GM19239 (cell line): Measurements from ENCODE around the gene CHRNA4.

Source experiments
- DNase-seq: peaks from one replicate; pipeline ENCODE4 v3.0.0; 2011; ENCODE audit warnings: low spot score; ENCODE audit not compliant: insufficient read length
- FAIRE-seq: peaks from 2 replicates; lab custom pipeline; 2011; peaks lifted over from hg19 to GRCh38; lab: Jason Lieb, UNC

Gene CHRNA4

DNA sequence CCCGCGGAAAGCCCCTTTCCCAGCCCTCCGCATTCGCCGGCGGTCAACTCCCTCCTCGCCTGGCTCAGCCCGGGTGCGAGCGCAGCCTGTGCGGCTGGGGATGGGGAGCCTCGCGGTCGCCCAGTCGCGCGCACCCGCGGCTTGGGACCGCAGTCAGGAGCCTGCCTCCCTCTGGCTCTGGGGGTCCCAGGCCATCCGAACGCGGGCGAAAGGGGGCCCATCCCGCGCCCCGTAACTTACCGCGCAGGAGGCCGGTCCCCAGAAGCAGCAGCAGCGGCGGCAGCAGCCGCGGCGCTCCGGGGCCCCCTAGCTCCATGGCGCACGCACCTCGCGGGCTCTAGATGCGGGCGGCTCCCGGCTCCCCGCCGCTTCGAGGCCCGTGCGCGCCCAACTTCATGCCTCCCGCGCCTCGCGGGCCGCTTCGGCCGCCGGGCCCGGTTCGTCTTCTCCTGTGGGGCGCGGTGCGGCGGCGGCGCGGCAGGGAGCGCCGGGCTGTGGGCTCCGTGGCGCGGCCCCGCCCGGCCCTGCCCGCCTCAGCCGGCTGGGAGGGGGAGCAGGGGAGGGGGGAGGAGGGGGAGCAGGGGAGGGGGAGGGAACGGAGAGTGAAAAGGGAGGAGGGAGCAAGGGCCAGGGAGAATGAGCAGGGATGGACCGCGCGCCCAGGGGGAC, at the start of gene CHRNA4:
TSS of gene CHRNA4 (minus strand) at position 500 of the 669 bp plus-strand sequence. CDS start at position 316, 184 bp downstream.
- FAIRE-seq (no peak), DNase-seq (no peak)

DNA sequence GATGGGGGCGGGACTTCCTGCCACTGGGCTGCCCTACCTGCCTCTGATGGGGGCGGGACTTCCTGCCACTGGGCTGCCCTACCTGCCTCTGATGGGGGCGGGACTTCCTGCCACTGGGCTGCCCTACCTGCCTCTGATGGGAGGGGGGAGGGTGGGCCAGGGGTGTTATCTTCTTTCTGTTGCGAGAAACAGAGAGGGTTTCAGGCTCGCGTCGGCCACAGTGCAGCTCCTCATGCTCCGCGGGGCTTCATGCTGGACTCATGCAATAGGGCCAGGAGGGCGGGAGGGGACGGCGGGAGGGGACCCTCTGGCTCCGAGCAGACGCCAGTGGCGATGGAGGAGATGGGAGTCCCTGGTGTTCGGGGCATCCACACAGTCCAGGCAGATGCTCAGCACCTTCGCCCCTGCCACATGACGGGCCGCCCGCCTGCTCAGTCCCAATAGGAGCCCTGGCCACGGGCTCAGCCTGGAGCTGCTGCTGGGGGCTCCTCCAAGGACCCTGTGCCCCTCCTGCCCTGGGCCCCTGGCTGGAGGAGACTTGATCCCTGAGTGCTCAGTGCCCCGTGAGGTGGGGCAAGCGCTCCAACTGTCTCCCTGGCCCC, 48.8 kb upstream of the CHRNA4 start:
- FAIRE-seq (no peak), DNase-seq (no peak)

DNA sequence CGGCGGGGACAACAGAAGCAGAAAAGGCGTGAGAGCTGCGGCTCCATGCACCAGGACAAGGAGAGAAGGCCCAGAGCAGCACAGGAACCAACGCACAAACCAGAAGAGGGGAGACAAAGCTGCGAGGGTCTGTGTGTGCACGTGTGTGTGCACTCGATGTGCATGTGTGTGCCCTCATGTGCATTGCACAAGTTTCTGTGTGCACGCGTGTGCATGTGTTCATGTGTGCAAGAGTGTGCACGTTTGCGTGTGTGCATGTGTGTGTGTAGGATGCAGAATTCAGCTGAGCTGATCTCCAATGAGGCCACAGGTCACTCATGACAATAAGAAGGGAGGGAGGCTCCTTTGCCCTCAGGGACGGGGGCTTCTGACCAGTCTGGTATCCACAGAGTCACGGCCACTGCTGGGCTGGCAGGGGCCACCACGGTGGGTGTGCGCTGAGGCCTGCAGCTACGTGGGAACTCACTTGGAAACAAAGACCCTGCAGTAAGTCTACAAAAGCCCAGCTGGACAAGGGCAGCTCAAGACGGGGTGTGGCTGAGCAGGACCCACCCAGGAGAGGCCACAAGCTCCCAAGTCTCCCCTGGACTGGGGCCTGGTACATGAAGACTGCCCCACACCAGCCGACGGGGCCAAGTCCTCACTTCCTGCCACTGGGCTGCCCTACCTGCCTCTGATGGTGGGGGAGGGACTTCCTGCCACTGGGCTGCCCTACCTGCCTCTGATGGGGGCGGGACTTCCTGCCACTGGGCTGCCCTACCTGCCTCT, 48.1 kb upstream of the CHRNA4 start:
- DNase-seq = no peak
- no peak for FAIRE-seq

DNA sequence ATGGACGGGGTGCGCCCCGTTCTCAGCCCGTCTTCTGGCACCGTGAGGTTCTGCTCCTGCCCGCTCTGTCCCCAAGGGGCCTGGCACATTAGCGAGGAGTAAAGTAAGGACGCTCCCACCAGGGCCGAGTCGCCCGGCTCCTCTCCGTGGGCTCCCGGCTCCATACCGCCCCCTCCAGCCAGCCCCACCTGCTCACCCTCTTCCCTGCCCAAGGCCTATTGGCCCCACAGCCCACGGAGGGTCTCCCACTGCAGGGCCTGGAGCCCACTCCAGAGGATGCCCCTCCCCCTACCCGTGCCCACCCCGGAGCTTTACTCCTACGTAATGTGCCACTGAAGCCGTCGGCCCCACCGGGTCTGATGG, 47.5 kb upstream of the CHRNA4 start:
- no peak for FAIRE-seq
- no peak for DNase-seq

DNA sequence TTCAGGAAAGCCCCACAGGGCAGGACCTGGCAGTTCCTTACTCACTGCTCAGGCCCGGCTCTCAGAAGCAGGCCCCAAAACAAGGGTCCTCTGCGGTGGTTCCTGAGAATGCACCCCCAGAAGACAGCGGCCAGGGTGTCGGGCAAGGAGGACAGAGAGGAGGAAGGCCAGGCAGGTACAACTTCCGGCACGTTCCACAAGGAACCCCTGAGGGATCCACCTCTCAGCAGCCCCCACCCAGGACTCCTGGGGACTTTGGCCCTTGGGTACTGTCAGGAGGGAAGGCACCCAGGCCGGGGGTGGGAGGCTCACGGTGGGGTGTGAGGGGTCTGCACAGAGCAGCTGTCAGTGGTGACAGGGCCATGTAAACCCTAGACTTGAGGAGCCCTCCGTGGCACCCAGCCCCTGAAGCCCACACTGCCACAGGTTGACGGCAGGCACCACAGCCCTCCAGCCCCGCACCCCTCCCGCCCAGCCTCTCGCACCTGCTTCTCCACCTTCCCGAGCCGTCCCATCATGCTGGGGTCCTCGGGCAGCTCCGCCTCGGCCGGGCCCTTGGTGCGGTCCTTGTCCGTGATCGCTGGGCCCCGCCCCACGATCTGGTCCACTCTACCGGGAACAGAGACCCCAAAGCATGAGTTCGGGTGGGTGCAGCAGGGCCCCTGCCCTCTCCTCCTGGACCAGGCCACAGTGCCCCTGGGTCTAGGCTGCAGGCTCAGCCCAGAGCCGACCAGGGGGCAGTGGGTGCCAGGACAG, 47.0 kb upstream of the CHRNA4 start:
- FAIRE-seq = no peak
- no peak for DNase-seq

DNA sequence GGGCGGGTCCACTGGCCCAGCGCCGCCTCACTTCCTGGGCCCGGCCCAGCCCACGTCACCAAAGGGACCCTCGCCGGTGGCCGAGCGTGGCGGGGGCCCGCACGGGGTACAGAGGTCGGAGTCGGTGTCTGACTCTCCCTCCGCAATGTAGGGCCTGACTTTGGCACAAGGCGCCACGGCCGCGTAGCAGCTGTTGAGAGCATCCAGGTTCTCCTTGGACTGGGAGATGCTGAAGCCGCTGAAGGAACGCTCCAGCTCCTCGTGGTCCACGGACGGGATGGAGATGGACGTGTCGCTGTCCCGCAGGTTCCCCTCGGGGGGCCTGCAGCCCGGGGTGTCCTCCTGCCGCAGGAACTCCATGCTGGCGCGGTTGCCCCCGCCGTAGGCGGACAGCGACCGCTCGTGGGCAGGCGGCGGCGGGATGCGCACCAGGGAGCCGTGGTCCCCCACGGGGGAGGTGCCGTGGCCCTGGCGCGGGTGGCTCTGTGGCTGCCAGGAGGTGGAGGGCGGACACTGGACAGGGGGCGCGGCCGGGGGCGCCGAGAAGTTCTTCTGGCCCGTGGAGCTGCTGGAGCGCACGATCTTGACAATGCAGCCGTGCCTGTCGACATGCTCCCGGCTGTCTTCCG, 45.6 kb upstream of the CHRNA4 start:
- DNase-seq = no peak
- FAIRE-seq = no peak

DNA sequence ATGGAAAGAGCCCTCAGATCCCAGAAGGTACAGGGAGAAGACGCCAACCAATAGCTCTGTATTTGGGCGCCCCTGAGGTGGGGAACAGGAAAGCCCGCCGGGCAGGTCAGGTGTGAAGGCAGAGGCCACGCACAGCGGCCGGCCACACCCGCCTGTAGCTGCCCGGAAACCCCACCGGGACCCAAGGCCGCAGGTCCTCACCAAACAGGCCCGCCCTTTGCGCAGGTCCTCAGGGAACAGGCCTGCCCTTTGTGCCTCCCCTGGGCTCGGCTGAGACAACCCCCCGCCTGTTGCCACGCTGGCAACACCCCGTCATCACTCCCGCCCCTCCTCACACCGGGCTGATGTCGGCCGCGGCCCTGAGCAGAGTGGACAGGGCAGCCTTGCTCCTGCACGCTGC, 44.9 kb upstream of the CHRNA4 start:
- DNase-seq = no peak
- no peak for FAIRE-seq

DNA sequence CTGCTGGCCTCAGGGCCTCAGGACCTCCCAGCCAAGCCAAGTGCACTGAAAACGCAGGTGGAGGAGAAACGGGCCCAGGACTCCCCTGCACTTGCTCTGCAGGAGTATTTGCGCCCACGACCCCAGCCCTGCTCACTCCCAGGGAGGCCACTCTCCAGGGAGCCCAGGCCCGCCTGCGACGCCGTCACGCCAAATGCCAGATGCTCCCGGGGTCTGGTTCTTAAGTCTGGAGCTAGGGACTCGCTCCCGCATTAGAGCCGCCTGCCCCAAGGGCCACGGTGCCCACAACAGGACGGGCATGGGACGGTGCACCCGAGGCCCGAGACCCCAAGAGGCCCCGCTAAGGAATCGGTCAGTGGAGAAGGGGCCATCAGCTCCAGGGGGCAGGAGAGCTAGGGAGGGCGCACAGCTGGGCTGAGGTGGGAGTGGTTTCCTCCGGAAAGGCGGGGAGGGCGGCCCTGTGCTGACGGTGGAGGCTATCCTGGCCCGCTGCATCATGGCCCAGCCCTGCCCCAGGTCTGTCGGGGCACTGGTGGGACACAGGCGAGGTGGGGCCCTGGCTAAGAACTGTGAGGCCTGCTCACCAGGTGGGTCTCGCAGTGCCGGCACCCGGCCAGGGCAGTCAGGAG, 44.1 kb upstream of the CHRNA4 start:
- DNase-seq (no peak), FAIRE-seq (no peak)

DNA sequence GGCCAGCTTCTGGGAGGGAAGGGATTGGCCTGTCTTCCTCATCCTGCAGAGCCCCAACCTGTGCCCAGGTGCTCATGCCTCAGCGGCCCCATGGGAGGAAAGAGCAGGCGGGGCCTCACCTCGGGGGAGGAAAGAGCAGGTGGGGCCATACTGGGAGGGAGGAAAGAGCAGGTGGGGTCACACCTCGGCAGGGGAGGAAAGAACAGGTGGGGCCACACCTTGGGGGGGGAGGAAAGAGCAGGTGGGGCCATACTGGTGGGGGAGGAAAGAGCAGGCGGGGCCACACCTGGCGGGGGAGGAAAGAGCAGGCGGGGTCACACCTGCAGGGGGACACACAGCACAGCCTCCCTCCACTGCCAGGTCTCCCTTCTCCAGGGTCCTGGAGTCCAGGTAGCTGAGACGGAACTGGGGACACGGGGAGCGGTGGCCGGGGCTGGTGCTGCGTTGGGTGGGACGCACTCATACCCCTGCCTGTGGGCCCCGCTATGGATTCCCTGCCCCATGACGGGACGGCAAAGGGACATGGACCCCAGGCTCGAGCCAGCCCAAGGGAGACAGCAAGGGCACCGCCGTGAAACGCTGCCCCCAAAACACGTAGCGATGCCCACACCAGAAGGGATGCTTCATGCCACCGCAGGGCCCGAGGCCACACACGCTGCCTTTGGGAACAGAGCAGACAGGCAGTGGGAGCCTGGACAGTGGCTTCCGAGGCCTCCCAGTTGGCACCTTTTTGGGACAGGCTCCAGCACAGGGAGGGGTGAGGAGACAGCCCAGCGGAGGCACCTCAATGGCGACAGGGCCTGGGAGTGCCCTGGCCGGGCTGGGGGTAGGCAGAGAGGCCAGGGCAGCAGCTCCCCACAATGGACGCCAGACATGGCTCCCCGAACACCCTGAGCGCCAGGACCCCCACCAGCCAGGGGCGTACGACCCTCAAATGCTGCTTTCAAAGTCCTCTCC, 43.3 kb upstream of the CHRNA4 start:
- no peak for DNase-seq
- FAIRE-seq = no peak

DNA sequence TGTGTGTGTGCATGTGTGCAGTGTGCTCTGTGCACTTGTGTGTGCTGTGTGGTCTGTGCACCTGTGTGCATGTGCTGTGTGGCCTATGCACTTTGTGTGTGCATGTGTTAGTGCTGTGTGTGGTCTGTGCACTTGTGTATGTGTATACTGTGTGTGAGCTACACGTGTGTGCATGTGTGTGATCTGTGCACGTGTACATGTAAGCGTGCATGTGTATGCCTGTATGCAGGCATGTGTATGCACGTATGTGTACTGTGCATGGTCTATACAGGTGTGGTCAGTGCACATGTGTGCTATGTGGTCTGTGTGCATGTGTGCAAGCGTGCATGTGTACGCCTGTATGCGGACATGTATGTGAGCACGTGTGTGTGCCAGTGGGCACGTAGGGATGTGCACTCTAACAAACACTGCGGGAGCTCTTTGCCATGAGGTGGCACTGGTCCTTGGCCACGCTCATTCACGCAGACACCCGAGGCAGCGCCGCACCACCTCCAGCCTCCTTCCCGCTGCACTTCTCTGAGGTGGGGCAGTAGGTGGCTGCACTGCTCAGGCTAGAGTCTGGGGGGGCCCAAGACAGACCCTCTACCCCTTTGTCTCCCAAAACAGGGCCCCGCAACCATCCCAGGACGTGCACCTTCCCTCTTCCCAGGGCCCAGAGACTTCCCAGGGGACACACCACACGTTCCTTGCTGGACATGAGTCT, 42.4 kb upstream of the CHRNA4 start:
- DNase-seq (no peak), FAIRE-seq (no peak)

DNA sequence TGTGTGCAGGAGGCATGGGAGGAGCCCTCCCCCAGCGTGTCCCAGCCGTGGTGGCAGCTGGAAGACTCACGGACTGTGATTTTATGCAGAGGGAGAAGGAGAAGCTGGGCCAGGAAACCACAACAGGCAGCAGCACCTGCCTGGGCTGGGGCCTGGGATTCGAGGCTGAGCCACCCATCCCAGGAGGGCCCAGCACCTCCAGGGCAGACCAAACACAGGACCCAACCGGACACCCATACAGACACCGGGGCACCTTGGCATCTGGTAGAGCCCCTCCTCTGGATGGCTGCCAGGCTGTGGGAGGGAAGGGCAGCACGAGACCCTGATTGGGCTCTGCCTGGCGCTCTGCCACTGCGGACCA, 41.7 kb upstream of the CHRNA4 start:
- FAIRE-seq (no peak), DNase-seq (no peak)

DNA sequence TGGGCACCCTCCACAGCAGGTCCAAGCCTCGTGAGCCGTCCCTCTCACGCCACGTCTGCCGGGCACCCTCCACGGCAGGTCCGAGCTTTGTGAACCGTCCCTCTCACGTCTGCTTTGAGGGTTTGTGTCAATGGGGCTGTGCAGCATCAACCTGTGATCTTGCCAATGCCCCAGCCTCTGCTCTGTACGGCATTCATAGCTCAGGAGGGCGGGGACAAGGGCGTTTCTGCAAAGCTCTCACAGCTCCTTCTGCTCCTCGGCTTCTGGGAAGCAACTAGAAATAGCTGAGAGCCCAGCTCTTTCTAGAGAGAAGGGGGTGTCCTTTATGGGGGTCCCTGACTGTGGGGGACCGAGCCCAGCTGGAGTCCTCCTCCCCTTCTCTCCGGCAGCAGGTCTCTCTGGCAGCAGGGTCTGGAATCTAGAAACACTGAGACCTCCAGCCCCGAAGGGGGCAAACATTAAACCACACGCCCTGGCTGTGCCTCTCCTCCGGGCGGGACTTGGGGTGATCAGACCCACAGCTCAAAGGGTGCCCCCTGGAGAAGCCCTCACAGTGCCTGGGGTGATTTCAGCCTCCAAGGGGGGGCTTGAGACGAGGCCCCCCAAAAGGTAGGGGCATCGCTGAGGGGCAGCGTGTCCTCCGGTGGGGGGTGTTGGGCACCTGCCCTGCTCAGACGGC, 41.2 kb upstream of the CHRNA4 start:
- no peak for FAIRE-seq
- DNase-seq = no peak

DNA sequence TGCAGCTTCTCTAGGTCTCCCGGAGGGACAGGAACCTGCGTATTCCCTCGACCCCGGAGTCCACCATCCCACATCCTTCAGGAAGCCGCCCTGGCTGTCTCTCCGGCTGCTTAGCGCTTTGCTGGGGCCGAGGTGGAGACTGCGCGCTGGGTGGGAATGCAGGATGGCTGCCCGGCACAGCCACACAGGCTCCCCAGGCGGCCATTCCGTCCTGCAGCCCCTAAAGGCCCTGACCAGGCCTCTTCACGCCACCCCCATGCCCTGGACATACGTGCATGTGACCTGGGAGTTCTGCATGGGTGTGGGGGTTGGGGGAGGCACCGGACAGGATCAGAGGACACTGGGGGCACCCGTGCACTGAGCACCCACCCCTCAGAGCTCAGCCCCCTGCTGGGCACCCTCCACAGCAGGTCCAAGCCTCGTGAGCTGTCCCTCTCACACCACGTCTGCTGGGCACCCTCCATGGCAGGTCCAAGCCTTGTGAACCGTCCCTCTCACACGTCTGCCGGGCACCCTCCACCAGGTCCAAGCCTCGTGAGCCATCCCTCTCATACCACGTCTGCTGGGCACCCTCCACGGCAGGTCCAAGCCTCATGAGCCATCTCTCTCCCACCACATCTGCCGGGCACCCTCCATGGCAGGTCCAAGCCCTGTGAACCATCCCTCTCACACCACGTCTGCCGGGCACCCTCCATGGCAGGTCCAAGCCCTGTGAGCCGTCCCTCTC, 40.4 kb upstream of the CHRNA4 start:
- DNase-seq = no peak

DNA sequence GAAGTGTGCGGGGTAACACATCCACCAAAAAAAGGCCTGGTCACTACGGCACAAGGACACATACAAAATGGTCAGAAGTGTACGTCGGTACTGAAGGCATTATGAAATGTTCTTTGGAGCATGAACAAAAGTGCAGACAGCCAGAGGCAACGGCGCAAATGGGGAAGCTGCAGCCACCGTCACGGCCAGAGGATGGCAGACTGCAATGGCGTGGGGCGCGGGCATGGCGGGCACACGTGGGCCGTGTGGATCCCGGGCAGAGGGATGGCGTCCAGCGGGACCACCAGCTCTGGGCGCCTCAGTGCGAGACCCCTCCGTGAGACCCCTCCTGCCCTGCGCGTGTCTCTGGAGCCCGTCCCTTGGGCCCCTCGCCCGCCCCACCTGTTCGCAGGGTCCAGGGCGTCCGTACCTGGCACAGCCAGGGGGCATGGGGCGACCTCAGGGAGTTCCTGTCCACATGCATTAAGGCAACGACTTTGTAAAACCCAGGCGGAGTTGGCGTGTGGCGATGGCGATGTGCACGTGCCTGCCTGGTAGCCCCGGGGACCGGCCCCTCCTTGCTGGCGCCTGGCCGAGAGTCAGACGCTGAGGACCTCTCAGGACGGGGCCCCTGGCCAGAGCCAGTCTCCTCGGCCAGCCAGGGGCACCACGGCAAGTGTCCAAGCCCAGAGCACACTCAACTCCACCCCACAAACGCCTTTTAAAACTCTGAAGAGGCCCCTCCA, 39.5 kb upstream of the CHRNA4 start:
- FAIRE-seq = no peak
- no peak for DNase-seq

More for the DNA sequence above, 40.4 kb upstream of the CHRNA4 start:
- no peak for FAIRE-seq

DNA sequence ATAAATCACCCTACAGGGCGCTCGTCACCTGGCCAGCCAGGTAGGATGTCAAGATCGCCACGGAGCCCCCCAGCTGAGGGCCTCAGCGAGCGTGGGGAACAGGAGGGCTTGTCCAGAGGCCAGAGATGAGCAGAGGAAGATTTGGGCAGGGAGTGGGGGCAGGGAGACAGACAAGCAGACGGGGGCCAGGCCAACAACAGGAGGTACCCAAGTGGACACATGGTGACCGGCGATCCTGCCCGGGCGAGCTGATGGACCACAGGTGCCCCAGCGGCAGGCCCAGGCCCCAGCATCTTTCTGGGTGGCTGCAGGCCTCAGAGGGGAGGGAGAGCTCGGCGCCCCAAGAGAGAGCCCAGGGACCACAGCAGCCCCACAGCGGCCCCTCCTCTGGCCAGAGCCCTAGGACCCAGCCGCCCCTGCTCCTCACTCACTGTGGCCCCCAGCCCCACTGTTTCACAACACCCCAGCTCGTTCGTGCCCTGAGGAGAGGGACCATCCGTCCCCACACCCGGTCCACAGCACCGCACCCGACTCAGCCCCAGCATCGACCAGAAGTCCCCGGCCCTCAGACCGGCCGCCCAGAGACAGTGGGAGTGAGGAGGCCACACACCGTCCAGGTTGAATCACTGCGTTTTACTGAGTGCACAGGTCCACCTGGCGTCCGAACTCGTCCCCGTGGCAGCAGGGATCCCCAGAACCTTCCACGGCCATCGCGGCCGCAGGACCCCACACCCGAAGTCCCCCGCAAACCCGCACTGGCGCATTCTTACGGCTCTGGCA, 38.6 kb upstream of the CHRNA4 start:
- DNase-seq = no peak
- FAIRE-seq = no peak
